GOT3 (cell line): ENCODE measurements around the gene STPG3.

Experiments
- DNase-seq: peaks from one replicate; lab custom pipeline; 2025; ENCODE audit warnings: mixed read lengths; lab: John Stamatoyannopoulos, UW

Gene STPG3

DNA sequence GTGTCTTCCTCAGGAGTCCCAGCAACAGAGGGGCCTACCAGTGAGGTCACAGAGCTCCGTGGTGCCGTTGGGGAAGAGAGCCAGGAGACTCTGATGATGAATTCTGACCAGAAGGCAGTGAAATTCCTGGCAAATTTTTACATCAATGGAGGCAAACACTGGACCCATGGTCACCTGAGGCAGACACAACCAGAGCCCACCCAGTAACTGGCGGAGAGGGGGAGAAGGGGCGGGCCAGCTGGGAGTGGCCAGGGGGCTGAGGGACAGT lies at the start of gene STPG3:
Gene STPG3, plus strand, starts transcription at position 93 of the 268 bp plus-strand sequence. Its CDS starts 1 bp downstream, at position 94.
- no peak for DNase-seq

- DNase-seq: no peak
These were observed 48.1 kb upstream of the STPG3 start for GRCh38 chr9:137202966-137203365.

DNA sequence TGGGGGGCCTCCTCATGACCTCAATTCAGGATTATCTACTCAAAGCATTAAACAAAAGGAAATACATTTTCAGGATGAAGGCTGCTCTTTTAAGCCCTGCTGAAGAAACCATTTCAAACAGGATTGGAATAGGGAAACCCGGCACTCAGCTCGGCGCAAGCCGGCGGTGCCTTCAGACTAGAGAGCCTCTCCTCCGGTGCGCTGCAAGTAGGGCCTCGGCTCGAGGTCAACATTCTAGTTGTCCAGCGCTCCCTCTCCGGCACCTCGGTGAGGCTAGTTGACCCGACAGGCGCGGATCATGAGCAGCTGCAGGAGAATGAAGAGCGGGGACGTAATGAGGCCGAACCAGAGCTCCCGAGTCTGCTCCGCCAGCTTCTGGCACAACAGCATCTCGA lies 46.4 kb upstream of the STPG3 start:
- DNase-seq: no peak

DNA sequence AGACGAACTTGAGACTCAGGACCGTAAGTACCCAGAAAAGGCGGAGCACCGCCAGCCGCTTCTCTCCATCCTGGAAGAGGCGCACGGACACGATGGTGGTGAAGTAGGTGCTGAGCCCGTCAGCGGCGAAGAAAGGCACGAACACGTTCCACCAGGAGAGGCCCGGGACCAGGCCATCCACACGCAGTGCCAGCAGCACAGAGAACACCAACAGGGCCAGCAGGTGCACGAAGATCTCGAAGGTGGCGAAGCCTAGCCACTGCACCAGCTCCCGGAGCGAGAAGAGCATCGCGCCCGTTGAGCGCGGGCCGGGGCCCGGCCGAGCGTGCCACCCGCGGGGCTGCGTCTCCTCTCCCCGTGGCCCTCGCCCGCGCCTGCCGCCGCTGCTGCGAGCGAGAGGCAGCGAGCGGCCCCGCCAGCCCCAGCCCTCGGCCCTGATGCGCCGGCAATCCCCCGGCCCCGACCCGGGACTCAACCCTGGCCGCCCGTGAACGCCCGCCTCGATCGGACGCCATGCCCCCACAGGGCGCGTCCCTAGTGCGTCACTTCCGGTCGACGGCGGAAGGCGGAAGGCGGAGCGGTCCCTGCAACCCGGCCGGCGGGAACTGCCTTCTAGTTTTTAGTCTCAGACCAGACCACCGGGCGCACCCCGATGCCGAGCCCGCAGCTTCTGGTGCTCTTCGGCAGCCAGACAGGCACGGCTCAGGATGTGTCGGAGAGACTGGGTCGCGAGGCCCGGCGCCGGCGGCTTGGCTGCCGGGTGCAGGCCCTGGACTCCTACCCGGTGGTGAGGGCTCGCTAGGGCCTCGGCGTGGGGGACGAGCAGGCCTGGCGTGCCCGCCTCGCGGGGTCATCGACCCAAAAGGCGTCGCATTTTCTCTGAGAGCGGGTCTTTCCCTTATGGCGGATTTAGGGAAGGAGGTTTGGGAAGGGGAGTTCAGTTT lies 45.7 kb upstream of the STPG3 start, which contains the start of the genes NDOR1 and TMEM203:
Gene NDOR1, plus strand, starts transcription at position 575 of the 944 bp plus-strand sequence. Its CDS starts 78 bp downstream, at position 653.
Gene TMEM203, minus strand, starts transcription at position 523 of the 944 bp plus-strand sequence. Its CDS starts 234 bp downstream, at position 289.
- DNase-seq: peak; percentile 40

- DNase-seq: no peak
These were observed 44.5 kb upstream of the STPG3 start for GRCh38 chr9:137206602-137207001.

- no peak for DNase-seq
These were observed 39.6 kb upstream of the STPG3 start for GRCh38 chr9:137211532-137211931.

DNA sequence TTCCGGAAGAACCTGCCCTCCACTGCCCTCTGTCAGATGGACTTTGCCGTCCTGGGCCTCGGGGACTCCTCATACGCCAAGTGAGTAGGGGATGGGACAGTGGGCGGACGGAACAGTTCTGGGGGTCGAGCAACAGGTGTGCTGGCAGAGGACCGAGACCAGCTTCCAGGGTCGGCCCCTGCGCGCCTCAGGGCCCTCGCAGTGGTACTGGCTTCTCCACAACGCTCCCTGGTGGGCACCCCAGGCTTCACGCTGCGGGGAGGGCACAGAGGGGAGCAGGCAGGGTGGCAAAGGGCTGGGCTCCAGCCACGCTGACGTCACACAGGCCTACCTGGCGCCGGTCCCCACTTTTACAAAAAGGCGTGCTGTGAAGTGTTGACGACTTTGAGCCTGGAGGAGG lies 38.6 kb upstream of the STPG3 start:
- DNase-seq: no peak

DNA sequence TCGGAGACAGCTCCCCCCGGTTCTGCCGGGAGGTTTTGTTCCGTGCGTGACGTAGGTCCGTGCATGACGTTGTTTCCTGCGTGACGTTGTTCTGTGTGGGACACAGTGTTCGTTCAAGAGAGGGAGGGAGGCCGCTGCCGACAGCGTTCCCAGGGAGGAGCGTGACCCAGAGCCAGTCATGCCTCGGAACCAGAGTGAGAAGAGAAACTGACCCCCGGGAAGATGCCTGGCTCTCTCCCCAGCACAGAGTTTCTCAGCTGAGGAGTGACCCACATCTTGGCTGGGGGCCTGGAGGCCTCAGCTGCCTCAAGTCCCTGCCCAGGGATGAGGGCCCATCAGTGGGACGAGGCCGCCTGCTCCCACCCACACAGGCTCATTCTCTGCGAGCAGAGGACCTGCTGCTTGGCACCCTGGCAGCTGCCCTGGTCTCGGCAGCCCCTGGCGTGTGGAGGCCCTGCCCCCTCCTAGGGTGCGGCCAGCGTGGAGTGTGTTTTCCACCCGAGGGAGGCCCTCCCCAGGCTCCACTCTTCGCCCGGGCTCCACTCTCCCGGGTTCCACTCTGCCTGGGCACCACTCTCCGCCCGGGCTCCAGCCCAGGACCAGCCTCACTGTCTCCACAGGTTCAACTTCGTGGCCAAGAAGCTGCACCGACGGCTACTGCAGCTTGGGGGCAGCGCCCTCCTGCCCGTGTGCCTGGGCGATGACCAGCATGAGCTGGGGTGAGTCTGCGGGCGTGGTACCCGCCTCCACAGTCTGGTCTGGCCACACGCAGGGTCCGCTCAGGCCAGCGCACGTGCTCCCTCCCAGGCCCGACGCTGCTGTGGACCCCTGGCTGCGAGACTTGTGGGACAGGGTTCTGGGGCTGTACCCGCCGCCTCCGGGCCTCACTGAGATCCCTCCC lies 37.7 kb upstream of the STPG3 start:
- DNase-seq: no peak

- no peak for DNase-seq
These were observed 36.5 kb upstream of the STPG3 start for GRCh38 chr9:137214620-137215019.

GRCh38 chr9:137215196-137215986 lies 35.7 kb upstream of the STPG3 start:
- no peak for DNase-seq

DNA sequence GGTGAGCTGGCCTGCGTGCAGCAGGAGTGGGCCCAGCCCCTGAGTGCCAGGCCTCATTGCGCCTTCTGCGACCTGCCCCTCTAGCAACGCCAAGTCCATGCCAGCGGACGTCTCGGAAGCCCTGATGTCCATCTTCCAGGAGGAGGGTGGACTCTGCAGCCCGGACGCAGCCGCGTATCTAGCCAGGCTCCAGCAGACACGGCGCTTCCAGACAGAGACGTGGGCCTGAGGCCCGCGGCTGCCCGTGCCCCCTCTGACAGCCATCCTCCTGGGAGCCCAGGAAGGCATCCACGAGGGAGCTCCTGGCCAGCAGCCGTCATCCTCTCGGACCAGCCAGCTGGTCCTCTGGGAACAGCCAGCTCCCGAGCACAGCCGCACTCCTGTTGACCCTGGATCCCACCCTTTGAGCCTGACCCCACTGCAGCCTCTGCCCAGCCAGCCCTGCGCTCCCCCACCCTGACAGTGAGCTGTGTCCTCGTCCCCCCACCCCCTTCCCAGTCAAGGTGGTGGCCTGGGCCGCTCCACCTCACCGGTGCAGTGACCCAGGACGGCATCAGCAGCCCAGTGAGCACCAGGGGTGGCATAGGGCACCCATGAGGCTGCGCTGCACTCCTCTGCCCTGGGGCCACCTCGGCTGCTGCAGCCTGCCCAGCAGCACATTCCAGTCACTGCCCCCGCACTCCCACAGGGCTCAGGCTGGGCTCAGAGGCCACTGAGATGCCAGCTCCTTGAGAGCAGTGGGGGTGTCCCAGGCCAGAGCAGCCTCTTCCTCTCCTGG lies 34.7 kb upstream of the STPG3 start:
- no peak for DNase-seq

- no peak for DNase-seq
These were observed 33.5 kb upstream of the STPG3 start for GRCh38 chr9:137217276-137218211.

DNA sequence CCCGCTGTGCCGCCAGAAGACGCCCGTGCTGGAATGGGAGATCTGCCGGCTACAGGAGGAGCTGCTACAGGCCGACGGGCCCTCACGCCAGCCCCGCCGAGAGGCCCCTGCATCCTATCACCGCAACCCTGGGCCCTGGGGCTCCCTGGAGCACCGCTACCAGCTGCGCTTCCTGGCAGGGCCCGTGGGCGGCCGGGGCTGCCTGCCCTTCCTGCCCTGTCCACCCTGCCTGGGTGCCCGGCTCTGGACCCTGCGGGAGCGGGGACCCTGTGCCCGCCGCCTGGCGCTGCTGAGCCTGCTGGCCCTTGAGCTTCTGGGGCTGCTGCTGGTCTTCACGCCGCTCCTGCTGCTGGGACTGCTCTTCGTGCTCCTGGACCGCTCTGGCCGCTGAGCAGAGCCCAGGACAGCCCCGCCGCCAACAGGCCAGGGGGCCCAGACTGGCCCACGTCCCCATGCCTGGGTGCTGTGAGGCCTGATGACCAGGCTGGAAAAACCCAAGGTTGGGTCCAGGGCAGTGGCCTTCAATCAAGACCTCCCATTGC lies 32.8 kb upstream of the STPG3 start:
- no peak for DNase-seq

DNA sequence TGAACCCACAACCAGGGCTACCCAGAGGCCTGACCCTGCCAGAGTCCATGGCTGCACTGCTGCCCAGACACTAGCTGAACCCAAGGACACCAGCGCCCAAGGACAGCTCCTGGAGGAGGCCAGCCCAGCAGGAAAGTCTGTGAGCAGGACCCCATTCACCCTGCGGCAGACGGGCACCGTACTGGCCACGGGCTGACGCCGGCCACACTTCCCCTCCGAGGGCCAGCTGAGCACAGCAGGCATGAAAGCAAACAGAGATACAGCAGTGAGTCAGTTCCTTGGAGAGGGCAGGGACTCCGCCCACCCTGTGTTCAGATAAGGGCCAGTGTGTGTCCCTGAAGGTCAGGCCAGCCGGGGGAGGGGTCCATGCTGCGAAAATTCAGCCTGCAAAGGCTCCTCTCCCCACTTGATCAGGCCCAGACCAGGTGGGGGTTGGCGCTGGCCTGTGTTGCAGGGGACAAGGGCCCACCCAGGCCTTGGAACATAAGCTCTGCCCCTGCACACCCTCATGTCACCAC lies 32.3 kb upstream of the STPG3 start:
- no peak for DNase-seq

- DNase-seq: no peak
These were observed 31.2 kb upstream of the STPG3 start for GRCh38 chr9:137219757-137220316.

- no peak for DNase-seq
These were observed 30.6 kb upstream of the STPG3 start for GRCh38 chr9:137220317-137221094.

GRCh38 chr9:137221095-137221505 lies 30.0 kb upstream of the STPG3 start:
- DNase-seq: no peak

DNA sequence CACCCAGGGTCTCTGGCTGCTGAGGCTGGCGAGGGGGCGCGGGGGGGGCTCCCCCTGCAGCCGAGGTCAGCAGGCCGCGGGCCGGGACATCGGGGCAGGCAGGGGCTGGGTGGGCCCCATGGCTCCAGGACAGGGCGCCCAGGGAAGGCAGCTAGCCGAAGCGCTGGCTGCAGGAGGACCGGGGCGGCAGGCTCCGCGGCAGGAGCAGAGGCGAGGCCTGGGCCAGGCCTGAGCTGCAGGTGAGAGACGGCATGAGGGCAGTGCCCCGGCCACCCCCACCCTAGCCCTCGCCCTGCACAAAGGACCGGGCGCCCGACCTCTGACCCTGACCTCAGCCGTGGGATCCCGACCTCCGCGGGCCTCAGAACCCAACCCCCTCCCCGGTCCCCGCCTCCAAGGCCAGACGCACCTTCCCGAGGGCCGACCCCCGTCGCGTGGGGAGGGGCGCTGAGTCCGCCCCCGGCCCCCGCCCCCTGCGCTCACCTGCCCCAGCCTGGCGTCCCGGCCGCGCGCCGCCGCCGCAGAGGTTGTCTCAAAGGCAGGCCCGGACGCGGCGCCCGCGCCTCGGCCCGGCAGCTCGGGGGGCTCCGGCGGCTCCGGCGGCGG lies 29.5 kb upstream of the STPG3 start:
- no peak for DNase-seq
